GM06990 (cell line): ENCODE data around the gene NQO1.
"Not testable (repeated sequence)": the region's sequence is repeated elsewhere in the genome, so short reads cannot be mapped to it uniquely, and the experiment has no call there.

Experiments used
- DNase-seq: peaks from one replicate; pipeline ENCODE4 v3.0.0-alpha.2; 2011; ENCODE audit not compliant: insufficient read length; ENCODE audit errors: extremely low read depth
- H3K27me3 ChIP-seq: replicated peaks from 2 replicates; pipeline ENCODE4 v1.6.0; 2011; ENCODE audit warnings: low read length; ENCODE audit not compliant: control insufficient read depth, insufficient read depth
- H3K36me3 ChIP-seq: 2 replicates; pipeline ENCODE4 v1.5.1; 2011; ENCODE audit warnings: low read length; ENCODE audit not compliant: control insufficient read depth, insufficient read depth
- H3K4me3 ChIP-seq: replicated peaks from 2 replicates; pipeline ENCODE4 v1.5.1; 2011; ENCODE audit warnings: low read depth, mild to moderate bottlenecking, control low read depth, low read length
- TF ChIP-seq, protein P1 (sequence below): IDR thresholded peaks from 2 replicates; pipeline ENCODE4 v1.5.1; 2011; ENCODE audit warnings: low read length, control low read depth, mild to moderate bottlenecking, inconsistent platforms; ENCODE audit not compliant: insufficient read depth, poor library complexity, severe bottlenecking

The NQO1 gene

GRCh38 chr16:69767459-69768229 lies 41.3 kb upstream of the NQO1 start:
- Histone ChIP-seq H3K27me3 (no peaks in the 10 kb centered on the region), H3K36me3 (no peaks in the 10 kb centered on the region; the same call in 1 of the 2 replicates), H3K4me3 (no peak overlapping the region)
- TF ChIP-seq, protein P1, sequence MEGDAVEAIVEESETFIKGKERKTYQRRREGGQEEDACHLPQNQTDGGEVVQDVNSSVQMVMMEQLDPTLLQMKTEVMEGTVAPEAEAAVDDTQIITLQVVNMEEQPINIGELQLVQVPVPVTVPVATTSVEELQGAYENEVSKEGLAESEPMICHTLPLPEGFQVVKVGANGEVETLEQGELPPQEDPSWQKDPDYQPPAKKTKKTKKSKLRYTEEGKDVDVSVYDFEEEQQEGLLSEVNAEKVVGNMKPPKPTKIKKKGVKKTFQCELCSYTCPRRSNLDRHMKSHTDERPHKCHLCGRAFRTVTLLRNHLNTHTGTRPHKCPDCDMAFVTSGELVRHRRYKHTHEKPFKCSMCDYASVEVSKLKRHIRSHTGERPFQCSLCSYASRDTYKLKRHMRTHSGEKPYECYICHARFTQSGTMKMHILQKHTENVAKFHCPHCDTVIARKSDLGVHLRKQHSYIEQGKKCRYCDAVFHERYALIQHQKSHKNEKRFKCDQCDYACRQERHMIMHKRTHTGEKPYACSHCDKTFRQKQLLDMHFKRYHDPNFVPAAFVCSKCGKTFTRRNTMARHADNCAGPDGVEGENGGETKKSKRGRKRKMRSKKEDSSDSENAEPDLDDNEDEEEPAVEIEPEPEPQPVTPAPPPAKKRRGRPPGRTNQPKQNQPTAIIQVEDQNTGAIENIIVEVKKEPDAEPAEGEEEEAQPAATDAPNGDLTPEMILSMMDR: no peak
- DNase-seq: no peak

- Histone ChIP-seq H3K27me3 (no peaks in the 10 kb centered on the region), H3K36me3 (no peaks in the 10 kb centered on the region; the same call in 1 of the 2 replicates), H3K4me3 (no peak overlapping the region; the same call in 1 of the 2 replicates)
- TF ChIP-seq, protein P1: no peak
- DNase-seq: no peak
These were observed 37.2 kb upstream of the NQO1 start for GRCh38 chr16:69763599-69763942.

DNA sequence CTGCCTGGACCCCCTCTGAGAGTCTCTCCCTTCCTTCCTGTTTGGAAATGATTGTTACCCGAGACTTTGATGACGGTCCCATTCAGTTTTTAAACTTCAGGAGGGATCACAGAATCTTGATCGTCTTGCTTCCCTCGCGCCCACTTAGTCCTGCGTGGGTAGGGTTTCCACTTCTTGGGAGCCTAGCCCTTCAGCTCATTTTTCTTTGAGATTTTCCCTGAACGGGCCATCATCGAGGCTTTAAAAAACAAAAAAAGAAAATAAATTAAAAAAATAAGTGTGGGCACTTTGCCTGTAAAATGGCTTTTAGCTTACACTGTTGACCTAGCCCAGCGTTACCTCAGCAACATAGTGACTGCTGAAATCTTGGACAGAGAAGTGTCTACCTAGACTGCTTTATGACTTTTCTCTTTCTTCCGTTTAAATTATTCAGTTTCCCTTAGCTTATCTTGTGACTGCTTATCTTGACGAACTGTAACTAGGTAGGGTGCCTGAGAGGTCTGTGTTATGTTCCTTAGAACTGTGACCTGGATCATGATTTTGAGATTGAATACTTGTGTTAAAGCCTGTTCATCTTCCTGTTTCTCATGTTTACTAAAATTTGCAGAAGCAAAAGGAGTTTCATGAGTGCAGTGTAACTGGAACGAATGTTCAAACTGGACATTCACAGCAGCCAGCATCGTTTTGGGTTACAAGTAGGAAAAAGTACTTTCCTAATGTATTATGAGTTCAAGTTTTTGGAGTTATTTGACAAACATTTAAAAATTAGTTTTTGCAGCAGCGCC lies 36.6 kb upstream of the NQO1 start:
- Histone ChIP-seq H3K36me3 (no peaks in the 10 kb centered on the region; the same call in 1 of the 2 replicates), H3K27me3 (no peaks in the 10 kb centered on the region), H3K4me3 (peak overlapping the region; percentile 99)
- TF ChIP-seq, protein P1: no peak
- DNase-seq: no peak

DNA sequence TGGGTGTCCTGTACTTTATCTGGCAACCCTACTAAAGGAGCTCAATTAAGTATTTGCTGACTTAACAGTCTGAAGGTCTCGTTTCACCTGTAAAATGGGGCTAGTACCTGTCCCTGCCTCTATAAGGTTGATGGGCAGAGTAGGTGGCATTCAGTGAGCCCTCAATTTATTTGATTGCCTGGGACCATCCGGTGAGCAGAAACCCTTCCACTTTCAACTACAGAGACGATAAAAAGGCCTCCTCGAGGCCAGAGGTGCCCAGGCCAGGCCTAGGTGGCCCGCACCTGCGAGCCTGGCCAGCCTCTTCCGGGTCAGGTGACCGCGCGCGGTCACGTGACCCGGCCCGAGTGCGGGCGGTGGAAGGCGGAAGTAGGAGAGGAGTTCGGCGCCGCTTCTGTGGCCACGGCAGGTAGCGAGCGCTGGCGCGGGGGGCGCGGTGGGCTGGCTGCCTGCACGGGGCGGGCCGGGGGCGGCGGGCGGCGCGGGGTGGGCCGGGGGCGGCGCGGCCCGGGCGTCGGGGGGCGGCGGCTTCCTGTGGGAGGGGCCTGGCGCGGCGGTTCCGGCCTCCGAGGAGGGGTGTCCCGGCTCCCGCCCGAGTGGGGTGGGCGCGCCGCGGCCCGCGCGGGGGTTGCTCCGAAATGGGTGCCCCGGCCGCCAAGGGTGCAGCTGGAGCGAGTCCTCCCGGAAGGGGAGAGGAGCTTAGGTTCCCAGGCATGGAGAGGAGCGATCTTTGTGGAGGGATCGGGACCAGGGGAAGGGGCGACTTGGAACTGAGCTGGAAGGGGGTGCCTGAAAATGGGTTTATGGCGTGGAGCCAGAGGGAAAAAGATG lies 35.8 kb upstream of the NQO1 start, which contains the start of gene WWP2:
TSS of gene WWP2 (plus strand) at position 350 of the 831 bp plus-strand sequence. CDS start 24,679 bp downstream, outside the sequence.
- TF ChIP-seq, protein P1: no peak
- Histone ChIP-seq H3K4me3 (peak within 1 kb of the TSS; percentile 99), H3K27me3 (no peaks in the 10 kb centered on the region), H3K36me3 (no peaks in the 10 kb centered on the region; the same call in 1 of the 2 replicates)
- peak; percentile 90 for DNase-seq

DNA sequence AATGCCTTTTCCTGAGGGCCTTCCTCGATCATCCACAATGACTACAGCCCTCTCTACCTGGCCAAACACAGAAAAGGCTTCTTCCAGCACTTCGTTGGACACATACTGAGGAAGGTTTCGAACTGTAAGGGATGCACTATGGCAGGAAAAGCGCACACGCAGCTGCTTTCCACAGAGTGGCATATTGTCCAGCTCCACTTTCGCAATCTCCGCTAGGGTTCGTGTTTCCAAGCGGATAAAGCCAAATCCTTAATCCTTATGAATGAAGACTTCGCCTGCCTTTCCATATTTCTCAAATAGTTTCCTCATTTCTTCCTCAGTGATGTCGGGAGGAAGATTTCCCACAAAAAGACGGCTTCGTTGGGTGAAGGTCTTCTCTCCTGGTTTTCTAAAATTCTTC lies 31.0 kb upstream of the NQO1 start:
- H3K36me3 ChIP-seq, DNase-seq, H3K27me3 ChIP-seq, H3K4me3 ChIP-seq: not testable (repeated sequence)
